Stimulated activated CD8-positive, alpha-beta memory T cell treated with anti-CD3 and anti-CD28 coated beads, Interleukin-7, amount 100 ng/mL, for 48 hours (primary cell): Measurements from ENCODE around the gene NT5DC2.
"Not testable (repeated sequence)": the region's sequence is repeated elsewhere in the genome, so short reads cannot be mapped to it uniquely, and the experiment has no call there.

Experiments
- DNase-seq, 2 donors: peaks; one replicate each; pipeline ENCODE4 v3.0.0-alpha.2; 2020; ENCODE audit warnings: low read depth in 1 of 2; ENCODE audit errors: extremely low read depth in 1 of 2

Gene NT5DC2

GRCh38 chr3:52537726-52538421 is 4.2 kb upstream of the NT5DC2 start:
- no peak for DNase-seq

- DNase-seq: no peak
Measured at GRCh38 chr3:52537165-52537620, 3.5 kb upstream of the NT5DC2 start.

GRCh38 chr3:52536369-52537164 is 2.9 kb upstream of the NT5DC2 start, which contains the start of gene UQCC5:
Gene UQCC5, plus strand, starts transcription at chr3:52536605. Its CDS starts 151 bp downstream, at chr3:52536756.
- peak; percentile 95 to 97 for DNase-seq

GRCh38 chr3:52536112-52536368 is 2.4 kb upstream of the NT5DC2 start:
- no peak for DNase-seq

- no peak for DNase-seq
Measured at GRCh38 chr3:52535411-52536111, 1.9 kb upstream of the NT5DC2 start.

GRCh38 chr3:52534281-52535183 is 875 bp upstream of the NT5DC2 start:
- DNase-seq: no peak

GRCh38 chr3:52532838-52533622 is 627 bp downstream of the NT5DC2 start:
- no peak for DNase-seq

GRCh38 chr3:52532517-52532837 is 1.2 kb downstream of the NT5DC2 start:
- DNase-seq: no peak

GRCh38 chr3:52531860-52532516 is 1.7 kb downstream of the NT5DC2 start:
- DNase-seq: no peak

- no peak for DNase-seq
Measured at GRCh38 chr3:52530918-52531826, 2.5 kb downstream of the NT5DC2 start.

GRCh38 chr3:52529376-52530333 is 4.0 kb downstream of the NT5DC2 start:
- no peak for DNase-seq

GRCh38 chr3:52528586-52529375 is 4.9 kb downstream of the NT5DC2 start:
- no peak for DNase-seq

GRCh38 chr3:52527732-52528585 is 5.7 kb downstream of the NT5DC2 start:
- DNase-seq: no peak

- no peak for DNase-seq
Measured at GRCh38 chr3:52527039-52527731, 6.5 kb downstream of the NT5DC2 start.

GRCh38 chr3:52526671-52527038 is 7.0 kb downstream of the NT5DC2 start:
- DNase-seq: not testable (repeated sequence)
